Cardiac fibroblast (primary cell): ENCODE measurements around the gene DNAJB6.

Experiments used
- DNase-seq, 2 donors: peaks; one replicate each; pipeline versions ENCODE4 v3.0.0 to v3.0.0-alpha.2; 2010; ENCODE audit warnings: low read depth in 2 of 2
- H3K4me3 ChIP-seq, 2 donors: replicated peaks in 1 of 2; 1 replicate in 1 of 2; 2 replicates in 1 of 2; pipeline ENCODE4 v1.5.1; 2011; ENCODE audit warnings: low read depth in 2 of 2, low read length in 2 of 2, mild to moderate bottlenecking in 2 of 2, moderate library complexity in 1 of 2
- CTCF ChIP-seq: IDR thresholded peaks from one replicate; pipeline ENCODE4 v1.5.1; 2011; ENCODE audit warnings: low read depth, mild to moderate bottlenecking, low read length, inconsistent platforms

Gene DNAJB6

GRCh38 chr7:157409149-157409752, 72.4 kb downstream of the DNAJB6 start:
- TF ChIP-seq CTCF = no peak
- H3K4me3 ChIP-seq = no peak overlapping the region
- DNase-seq = peak in 1 of 2 donors; percentile 51

DNA sequence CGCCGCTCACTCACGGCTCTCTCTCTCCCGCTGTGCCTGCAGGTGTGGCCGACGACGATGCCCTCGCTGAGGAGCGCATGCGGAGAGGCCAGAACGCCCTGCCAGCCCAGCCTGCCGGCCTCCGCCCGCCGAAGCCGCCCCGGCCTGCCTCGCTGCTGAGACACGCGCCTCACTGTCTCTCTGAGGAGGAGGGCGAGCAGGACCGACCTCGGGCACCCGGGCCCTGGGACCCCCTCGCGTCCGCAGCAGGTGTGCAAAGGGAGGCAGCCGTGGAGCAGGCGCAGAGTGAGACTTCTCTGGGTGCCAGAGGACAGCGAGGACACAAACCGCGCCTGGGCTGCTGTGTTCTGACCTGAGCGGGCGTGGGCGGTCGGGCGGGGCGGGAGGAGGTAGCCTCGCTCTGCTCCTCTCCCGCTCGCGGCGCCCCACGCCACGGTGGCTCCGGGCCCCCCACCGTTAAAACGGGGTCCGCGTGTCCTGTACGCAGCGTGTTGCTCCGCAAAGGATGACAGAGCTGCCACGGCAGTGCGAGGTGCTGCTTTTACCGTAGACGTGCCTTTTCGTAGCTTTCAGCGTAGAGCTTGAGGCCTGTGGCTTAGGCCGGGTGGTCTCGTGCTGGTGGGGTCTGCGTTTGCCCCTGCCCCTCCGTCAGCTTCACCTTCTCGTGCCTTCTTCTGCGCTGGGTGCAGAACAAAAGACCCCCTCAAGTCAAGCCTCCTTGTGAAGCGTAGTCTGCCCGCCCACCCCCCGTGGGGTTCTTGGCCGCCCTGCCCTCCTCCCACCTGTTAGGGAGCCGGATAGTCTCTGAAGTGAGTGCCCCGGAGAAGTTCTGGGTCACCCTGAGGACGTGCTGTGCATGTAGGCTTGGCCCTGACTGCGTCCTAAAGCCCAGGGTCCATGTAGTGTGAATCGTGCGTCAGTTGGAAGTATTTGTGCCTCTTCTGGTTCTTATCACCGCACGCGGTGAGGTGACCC, 73.2 kb downstream of the DNAJB6 start:
- no peak for DNase-seq
- TF ChIP-seq CTCF = no peak
- no peak overlapping the region for H3K4me3 ChIP-seq

GRCh38 chr7:157410831-157411556, 74.2 kb downstream of the DNAJB6 start:
- no peak for TF ChIP-seq CTCF
- H3K4me3 ChIP-seq = no peak overlapping the region
- DNase-seq = no peak

DNA sequence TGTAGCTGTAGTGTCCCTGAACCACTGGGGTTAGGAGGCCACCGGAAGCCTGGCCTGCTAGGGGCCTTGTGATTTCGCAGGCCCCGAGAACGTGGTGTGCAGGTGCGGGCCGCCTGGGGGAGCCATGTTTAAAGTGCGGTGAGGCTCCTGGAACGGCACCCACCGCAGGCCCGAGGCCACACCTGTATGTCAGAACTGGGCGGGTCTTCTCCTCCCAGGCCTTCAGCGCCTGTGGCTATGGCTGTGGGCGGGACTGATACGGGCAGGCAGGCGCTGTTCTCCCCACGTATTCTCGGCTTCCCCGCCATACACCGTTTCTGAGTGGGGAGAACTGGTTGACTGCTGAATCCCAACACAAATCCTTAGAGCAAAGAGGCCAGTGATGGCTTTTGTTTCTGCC, 74.8 kb downstream of the DNAJB6 start:
- DNase-seq = no peak

DNA sequence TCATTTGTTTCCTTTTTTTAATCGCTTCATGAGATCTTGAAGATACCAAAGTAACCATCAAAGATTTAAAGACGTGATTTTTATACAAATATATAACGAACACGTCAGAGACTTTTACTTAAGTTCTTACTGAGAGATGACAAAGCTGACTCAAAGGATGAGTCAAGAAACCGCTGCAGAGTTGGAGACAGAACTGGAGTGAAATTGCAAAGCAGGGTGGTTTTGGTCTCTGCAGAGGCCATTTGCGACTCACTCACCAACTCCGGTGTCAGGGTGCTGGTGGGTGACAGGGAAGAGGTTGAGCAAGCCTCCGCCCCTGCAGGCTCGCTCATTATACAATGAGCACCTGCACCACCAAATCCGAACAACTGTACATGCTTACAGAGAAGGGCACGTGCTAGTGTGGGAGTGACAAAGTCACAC, 75.2 kb downstream of the DNAJB6 start:
- peak; percentile 29 to 89 for DNase-seq
- no peak for TF ChIP-seq CTCF
- no peak overlapping the region for H3K4me3 ChIP-seq

More for the DNA sequence above, 74.8 kb downstream of the DNAJB6 start:
- H3K4me3 ChIP-seq = no peak overlapping the region
- no peak for TF ChIP-seq CTCF

DNA sequence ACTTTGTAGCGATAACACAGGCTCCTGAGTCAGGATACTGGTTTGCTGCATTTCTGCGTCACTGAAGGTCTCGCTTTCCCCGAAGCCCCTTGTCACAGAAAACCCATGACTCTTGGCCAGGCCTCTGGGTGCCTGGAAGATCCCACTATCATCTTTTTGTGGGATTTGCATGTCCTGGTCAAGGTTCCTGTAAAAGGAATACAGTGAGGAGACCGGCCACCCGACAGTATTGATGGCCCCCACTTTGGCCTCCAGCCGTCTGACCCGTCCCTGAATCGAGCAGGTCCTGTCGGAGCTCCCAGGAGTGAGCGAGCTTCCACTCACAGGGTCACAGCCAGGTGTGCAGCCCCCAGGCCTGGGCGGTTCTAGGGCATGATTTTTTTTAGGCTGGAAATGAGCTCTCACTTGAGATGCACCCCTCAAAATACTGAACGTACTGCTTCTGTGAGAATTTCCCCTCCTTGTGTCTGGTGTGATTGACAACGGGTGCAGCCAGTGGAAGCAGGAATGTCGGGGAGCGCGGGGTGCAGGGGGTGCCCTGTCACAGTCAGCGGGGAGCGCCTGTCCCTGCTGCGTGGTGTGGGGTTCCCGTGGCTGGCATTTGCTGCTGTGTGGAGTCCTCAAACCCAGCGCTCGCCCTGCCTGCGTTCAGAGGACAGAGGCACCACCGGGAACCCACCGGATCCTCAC, 75.8 kb downstream of the DNAJB6 start:
- no peak for TF ChIP-seq CTCF
- DNase-seq = no peak
- no peak overlapping the region for H3K4me3 ChIP-seq
